OCI-LY1 (cell line): ENCODE data around the gene PRXL2B.
"Not testable (repeated sequence)": the region's sequence is repeated elsewhere in the genome, so short reads cannot be mapped to it uniquely, and the experiment has no call there.

Experiments used
- H2AFZ ChIP-seq: fragments of 200-600 bp; sonication (generic), shearing (Covaris generic); 2 replicates; pipeline ENCODE4 v1.6.0; 2014; ENCODE audit warnings: antibody characterized with exemption, mild to moderate bottlenecking, low read length
- H3F3A ChIP-seq: fragments of 200-600 bp; sonication (generic), shearing (Covaris generic); 2 replicates; pipeline ENCODE4 v1.6.0; 2014; ENCODE audit warnings: mild to moderate bottlenecking, antibody characterized with exemption, low read length, moderate library complexity; ENCODE audit not compliant: insufficient read depth
- H3K27ac ChIP-seq: fragments of 200-600 bp; sonication (generic); 2 replicates; pipeline ENCODE4 v1.5.1; 2014; ENCODE audit warnings: low read length, mixed run types, mild to moderate bottlenecking, low read depth; ENCODE audit not compliant: poor library complexity, severe bottlenecking
- H3K27me3 ChIP-seq: fragments of 200-600 bp; sonication (generic); 2 replicates; pipeline ENCODE4 v1.6.0; 2014; ENCODE audit warnings: antibody characterized with exemption, mild to moderate bottlenecking, low read length, moderate library complexity; ENCODE audit not compliant: insufficient read depth
- H3K36me3 ChIP-seq: fragments of 200-600 bp; sonication (generic); 2 replicates; pipeline ENCODE4 v1.6.1; 2014; ENCODE audit warnings: mild to moderate bottlenecking, antibody characterized with exemption, low read length, moderate library complexity, mixed read lengths; ENCODE audit not compliant: insufficient read depth
- H3K4me1 ChIP-seq: fragments of 200-600 bp; sonication (generic); 2 replicates; pipeline ENCODE4 v1.5.1; 2014; ENCODE audit warnings: mild to moderate bottlenecking, low read length, moderate library complexity; ENCODE audit not compliant: insufficient read depth, severe bottlenecking
- H3K4me2 ChIP-seq: fragments of 200-600 bp; sonication (generic), shearing (Covaris generic); 2 replicates; pipeline ENCODE4 v1.6.1; 2014; ENCODE audit warnings: low read length
- H3K4me3 ChIP-seq: fragments of 200-600 bp; sonication (generic); 2 replicates; pipeline ENCODE4 v1.5.1; 2014; ENCODE audit warnings: low read length, low read depth, mild to moderate bottlenecking, mixed read lengths; ENCODE audit not compliant: poor library complexity, severe bottlenecking
- H3K79me2 ChIP-seq: fragments of 200-600 bp; shearing (Covaris generic); 2 replicates; pipeline ENCODE4 v1.6.1; 2016; ENCODE audit warnings: mixed run types, low read length, mixed read lengths; ENCODE audit not compliant: insufficient read depth
- H3K9ac ChIP-seq: fragments of 200-600 bp; sonication (generic), shearing (Covaris generic); 2 replicates; pipeline ENCODE4 v1.6.1; 2014; ENCODE audit warnings: mild to moderate bottlenecking, low read length, mixed read lengths
- H3K9me2 ChIP-seq: fragments of 200-600 bp; sonication (generic), shearing (Covaris generic); 2 replicates; pipeline ENCODE4 v1.6.1; 2014; ENCODE audit warnings: low read depth, mild to moderate bottlenecking, low read length, mixed read lengths
- H3K9me3 ChIP-seq: fragments of 200-600 bp; shearing (Covaris generic); 2 replicates; pipeline ENCODE4 v1.6.1; 2014; ENCODE audit warnings: low read length, mixed read lengths
- H4K20me1 ChIP-seq: fragments of 200-600 bp; sonication (generic), shearing (Covaris generic); 2 replicates; pipeline ENCODE4 v1.6.0; 2016; ENCODE audit warnings: mild to moderate bottlenecking, low read length; ENCODE audit not compliant: insufficient read depth
- CTCF ChIP-seq: fragments of 200-600 bp; sonication (generic), shearing (Covaris generic); IDR thresholded peaks from 2 replicates; pipeline ENCODE4 v1.5.1; 2017; ENCODE audit warnings: mild to moderate bottlenecking, antibody characterized with exemption, low read length, moderate library complexity, mixed read lengths
- EZH2 ChIP-seq: fragments of 200-600 bp; sonication (generic), shearing (Covaris generic); IDR thresholded peaks from 2 replicates; pipeline ENCODE4 v1.8.0; 2017; ENCODE audit warnings: borderline replicate concordance, mixed run types, mild to moderate bottlenecking, antibody characterized with exemption, low read length, moderate library complexity, mixed read lengths

The PRXL2B gene

GRCh38 chr1:2546515-2547209 is 39.9 kb upstream of the PRXL2B start:
- H3K79me2 ChIP-seq = no peaks in the 10 kb centered on the region
- no peaks in the 10 kb centered on the region for H3K9me2 ChIP-seq
- H3K27ac ChIP-seq = peak overlapping the region; percentile 89
- H3K9me3 ChIP-seq = no peaks in the 10 kb centered on the region
- no peaks in the 10 kb centered on the region for H3K27me3 ChIP-seq
- no peaks in the 10 kb centered on the region for H3K36me3 ChIP-seq
- H4K20me1 ChIP-seq = no peaks in the 10 kb centered on the region
- no peaks in the 10 kb centered on the region for H3F3A ChIP-seq
- peak overlapping the region; percentile 60 for H3K9ac ChIP-seq
- no peak overlapping the region for H2AFZ ChIP-seq
- H3K4me3 ChIP-seq = peak overlapping the region; percentile 67
- no peak for TF ChIP-seq CTCF
- TF ChIP-seq EZH2 = no peak
- H3K4me1 ChIP-seq = peaks cover 34% of the 10 kb centered on the region
- peak overlapping the region; percentile 77 for H3K4me2 ChIP-seq

- TF ChIP-seq CTCF = no peak
- no peak for TF ChIP-seq EZH2
- no peaks in the 10 kb centered on the region for H3K27me3 ChIP-seq
- no peaks in the 10 kb centered on the region for H3F3A ChIP-seq
- H3K79me2 ChIP-seq = no peaks in the 10 kb centered on the region
- peak overlapping the region; percentile 67 for H3K4me3 ChIP-seq
- no peaks in the 10 kb centered on the region for H4K20me1 ChIP-seq
- H3K9me2 ChIP-seq = no peaks in the 10 kb centered on the region
- H3K4me2 ChIP-seq = peak overlapping the region; percentile 77
- H3K9ac ChIP-seq = peak overlapping the region; percentile 60
- H3K4me1 ChIP-seq = peaks cover 34% of the 10 kb centered on the region
- no peaks in the 10 kb centered on the region for H3K36me3 ChIP-seq
- no peak overlapping the region for H2AFZ ChIP-seq
- H3K27ac ChIP-seq = peak overlapping the region; percentile 89
- H3K9me3 ChIP-seq = no peaks in the 10 kb centered on the region
These were observed 39.1 kb upstream of the PRXL2B start for GRCh38 chr1:2547210-2548067.

- no peaks in the 10 kb centered on the region for H3K27me3 ChIP-seq
- no peaks in the 10 kb centered on the region for H3F3A ChIP-seq
- TF ChIP-seq CTCF (peak; percentile 90), EZH2 (no peak)
- peaks cover 34% of the 10 kb centered on the region for H3K4me1 ChIP-seq
- no peak overlapping the region for H2AFZ ChIP-seq
- H3K36me3 ChIP-seq = no peaks in the 10 kb centered on the region
- H3K4me3 ChIP-seq = peak overlapping the region; percentile 67
- peak overlapping the region; percentile 89 for H3K27ac ChIP-seq
- H3K4me2 ChIP-seq = peak overlapping the region; percentile 77
- no peaks in the 10 kb centered on the region for H4K20me1 ChIP-seq
- H3K9me2 ChIP-seq = no peaks in the 10 kb centered on the region
- H3K79me2 ChIP-seq = no peaks in the 10 kb centered on the region
- no peaks in the 10 kb centered on the region for H3K9me3 ChIP-seq
- peak overlapping the region; percentile 60 for H3K9ac ChIP-seq
These were observed 38.4 kb upstream of the PRXL2B start for GRCh38 chr1:2548068-2548589.

GRCh38 chr1:2549367-2550029 is 37.1 kb upstream of the PRXL2B start:
- H3K9me2 ChIP-seq, H4K20me1 ChIP-seq, H3F3A ChIP-seq, H3K79me2 ChIP-seq, H3K9me3 ChIP-seq, H3K36me3 ChIP-seq, H2AFZ ChIP-seq, H3K27me3 ChIP-seq: not testable (repeated sequence)
- Histone ChIP-seq H3K4me3 (peak overlapping the region; percentile 67), H3K4me1 (peaks cover 34% of the 10 kb centered on the region), H3K4me2 (peak overlapping the region; percentile 77; the same call in 1 of the 2 replicates), H3K9ac (peak overlapping the region; percentile 60; the same call in 1 of the 2 replicates), H3K27ac (peak overlapping the region; percentile 89)
